Mesodermal cell (in vitro differentiated cells): Measurements from ENCODE around the gene IL5RA.

Experiments
- H3K27ac ChIP-seq: 2 replicates; pipeline ENCODE4 v1.7.0; 2013; ENCODE audit warnings: mild to moderate bottlenecking, low read depth, low read length, moderate library complexity; ENCODE audit not compliant: severe bottlenecking
- H3K36me3 ChIP-seq: 2 replicates; pipeline ENCODE4 v1.7.1; 2013; ENCODE audit warnings: mild to moderate bottlenecking, low read length, moderate library complexity; ENCODE audit not compliant: control insufficient read depth, insufficient read depth
- H3K4me1 ChIP-seq: one replicate; pipeline ENCODE4 v1.7.1; 2013; ENCODE audit warnings: mild to moderate bottlenecking, low read length; ENCODE audit not compliant: insufficient read depth, control insufficient read depth, poor library complexity, severe bottlenecking
- H3K4me3 ChIP-seq: 2 replicates; pipeline ENCODE4 v1.7.0; 2013; ENCODE audit warnings: low read length, control low read depth, mild to moderate bottlenecking; ENCODE audit not compliant: insufficient read depth, poor library complexity, severe bottlenecking; ENCODE audit errors: extremely low read depth
- H3K9me3 ChIP-seq: 2 replicates; pipeline ENCODE4 v1.7.1; 2013; ENCODE audit warnings: mild to moderate bottlenecking, low read length, moderate library complexity; ENCODE audit not compliant: control insufficient read depth
- WGBS, 2 experiments: methylation state at CpG; one replicate each; pipeline ENCODE4 v1.1.5; 2013; ENCODE audit warnings: missing lambda C conversion rate in 2 of 2; ENCODE audit not compliant: insufficient coverage in 2 of 2; 5-methylcytosine and 5-hydroxymethylcytosine counted together

The IL5RA gene

GRCh38 chr3:3107858-3108257, 2.3 kb downstream of the IL5RA start:
- Histone ChIP-seq H3K9me3 (no peaks in the 10 kb centered on the region), H3K27ac (no peak overlapping the region), H3K4me1 (peaks cover 14% of the 10 kb centered on the region), H3K36me3 (no peaks in the 10 kb centered on the region), H3K4me3 (no peak overlapping the region)
- WGBS, 2 experiments: 80 to 81% methylated on average over 1 to 3 of the region's 3 CpGs

- no peak overlapping the region for H3K27ac ChIP-seq
- H3K4me3 ChIP-seq: no peak overlapping the region
- H3K9me3 ChIP-seq: no peaks in the 10 kb centered on the region
- WGBS, 2 experiments: no CpG with 5 or more reads among the region's 3 CpGs
- H3K4me1 ChIP-seq: peaks cover 14% of the 10 kb centered on the region
- no peaks in the 10 kb centered on the region for H3K36me3 ChIP-seq
Measured at GRCh38 chr3:3107181-3107580, 3.0 kb downstream of the IL5RA start.

- Histone ChIP-seq H3K27ac (no peak overlapping the region), H3K9me3 (no peaks in the 10 kb centered on the region), H3K36me3 (no peaks in the 10 kb centered on the region), H3K4me3 (no peak overlapping the region), H3K4me1 (peaks cover 14% of the 10 kb centered on the region)
- WGBS, 2 experiments: 43 to 74% methylated on average over 1 to 3 of the region's 4 CpGs
Measured at GRCh38 chr3:3105815-3106214, 4.4 kb downstream of the IL5RA start.

GRCh38 chr3:3105246-3105645, 4.9 kb downstream of the IL5RA start:
- Histone ChIP-seq H3K4me1 (peaks cover 8% of the 10 kb centered on the region), H3K27ac (no peak overlapping the region), H3K36me3 (no peaks in the 10 kb centered on the region), H3K9me3 (no peaks in the 10 kb centered on the region), H3K4me3 (no peak overlapping the region)
- 63 to 100% methylated on average over 1 of the region's 3 CpGs for WGBS, 2 experiments

DNA sequence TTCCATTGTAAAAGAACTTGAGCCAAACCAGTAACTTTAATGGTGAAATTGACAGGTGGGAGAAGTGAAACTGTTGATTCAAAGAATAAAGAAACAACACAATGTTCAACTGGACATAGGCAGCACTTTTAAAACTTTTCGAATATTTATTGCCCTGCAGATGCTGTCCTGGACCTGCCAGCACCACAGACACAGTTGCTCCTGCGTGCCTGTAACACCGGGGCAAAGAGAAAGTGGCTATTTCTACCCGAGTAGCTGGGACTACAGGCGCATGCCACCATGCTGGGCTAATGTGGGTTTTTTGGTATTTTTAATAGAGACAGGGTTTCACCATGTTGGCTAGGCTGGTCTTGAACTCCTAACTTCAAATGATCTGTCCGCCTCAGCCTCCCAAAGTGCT, 7.4 kb downstream of the IL5RA start:
- Histone ChIP-seq H3K27ac (no peak overlapping the region), H3K4me3 (no peak overlapping the region), H3K9me3 (no peaks in the 10 kb centered on the region), H3K36me3 (no peaks in the 10 kb centered on the region), H3K4me1 (no peaks in the 10 kb centered on the region)
- WGBS, 2 experiments: 78 to 93% methylated on average over 1 to 6 of the region's 6 CpGs

GRCh38 chr3:3101660-3102458, 8.3 kb downstream of the IL5RA start:
- H3K27ac ChIP-seq: no peak overlapping the region
- H3K9me3 ChIP-seq: no peaks in the 10 kb centered on the region
- no peaks in the 10 kb centered on the region for H3K36me3 ChIP-seq
- peaks cover 2% of the 10 kb centered on the region for H3K4me1 ChIP-seq
- WGBS, 2 experiments: 90 to 93% methylated on average over 3 of the region's 6 CpGs
- H3K4me3 ChIP-seq: no peak overlapping the region

DNA sequence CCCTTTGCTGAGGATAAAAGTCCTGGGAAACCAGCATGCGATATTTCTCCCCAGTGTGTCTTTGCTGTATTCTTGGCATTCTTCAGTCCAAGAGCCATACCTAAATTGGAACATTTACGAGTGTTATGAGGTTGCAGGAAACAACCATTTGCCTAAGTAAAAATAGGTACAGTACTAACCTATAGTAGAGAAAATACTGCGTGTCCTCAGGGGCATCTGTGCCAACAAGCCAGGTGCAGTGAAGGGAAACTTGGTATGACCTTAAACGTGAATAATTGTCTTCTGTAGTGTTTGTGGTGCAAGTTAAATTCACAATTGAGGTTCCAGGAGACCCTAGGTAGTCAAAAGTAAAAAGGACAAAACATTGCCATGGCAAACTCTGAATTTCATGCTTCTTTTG, 12.2 kb downstream of the IL5RA start:
- no peak overlapping the region for H3K4me3 ChIP-seq
- no peaks in the 10 kb centered on the region for H3K36me3 ChIP-seq
- no peaks in the 10 kb centered on the region for H3K9me3 ChIP-seq
- H3K27ac ChIP-seq: no peak overlapping the region
- H3K4me1 ChIP-seq: peaks cover 4% of the 10 kb centered on the region
- WGBS, 2 experiments: 79 to 85% methylated on average over 3 of the region's 4 CpGs

GRCh38 chr3:3089017-3089416, 21.2 kb downstream of the IL5RA start:
- 86 to 98% methylated on average over 3 to 4 of the region's 4 CpGs for WGBS, 2 experiments
- Histone ChIP-seq H3K36me3 (no peaks in the 10 kb centered on the region), H3K4me1 (no peaks in the 10 kb centered on the region), H3K9me3 (no peaks in the 10 kb centered on the region), H3K4me3 (no peak overlapping the region), H3K27ac (no peak overlapping the region)

DNA sequence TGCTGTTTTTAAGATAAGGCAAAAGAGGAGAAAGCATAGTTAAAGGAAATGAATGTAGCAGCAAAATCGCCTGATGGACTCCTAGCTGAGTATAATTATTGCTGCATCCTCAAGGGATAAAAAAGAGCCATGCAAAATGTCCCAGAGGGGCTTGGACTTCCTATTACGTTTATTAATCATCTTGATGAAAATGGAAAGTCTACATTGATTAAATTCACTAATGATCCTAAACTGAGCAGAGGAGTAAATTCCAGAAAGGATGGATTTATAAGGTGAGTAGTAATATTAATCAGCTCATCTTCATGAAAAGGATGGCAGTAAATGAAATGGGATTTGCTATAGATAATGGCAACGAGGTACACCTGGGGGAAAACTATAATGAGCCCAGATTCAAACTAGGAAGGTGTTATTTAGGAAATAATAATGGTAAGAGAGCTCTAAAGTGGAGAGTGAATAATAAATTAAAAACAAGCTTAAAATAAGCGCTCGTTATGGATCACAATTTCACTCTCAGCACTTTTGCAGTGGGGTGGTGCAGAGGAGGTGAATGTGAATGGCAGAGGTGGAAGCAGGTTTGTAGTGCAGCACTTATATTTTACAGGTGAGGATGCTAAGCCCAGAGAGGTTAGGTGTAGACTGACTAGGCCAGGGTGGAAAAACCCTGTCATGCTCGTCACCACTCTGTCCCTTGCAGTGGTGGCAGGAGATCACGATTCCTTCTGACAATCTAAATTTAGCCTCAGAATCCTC, 22.3 kb downstream of the IL5RA start:
- no peaks in the 10 kb centered on the region for H3K9me3 ChIP-seq
- H3K27ac ChIP-seq: no peak overlapping the region
- WGBS, 2 experiments: 91 to 93% methylated on average over 4 to 6 of the region's 7 CpGs
- no peaks in the 10 kb centered on the region for H3K4me1 ChIP-seq
- no peaks in the 10 kb centered on the region for H3K36me3 ChIP-seq
- H3K4me3 ChIP-seq: no peak overlapping the region

DNA sequence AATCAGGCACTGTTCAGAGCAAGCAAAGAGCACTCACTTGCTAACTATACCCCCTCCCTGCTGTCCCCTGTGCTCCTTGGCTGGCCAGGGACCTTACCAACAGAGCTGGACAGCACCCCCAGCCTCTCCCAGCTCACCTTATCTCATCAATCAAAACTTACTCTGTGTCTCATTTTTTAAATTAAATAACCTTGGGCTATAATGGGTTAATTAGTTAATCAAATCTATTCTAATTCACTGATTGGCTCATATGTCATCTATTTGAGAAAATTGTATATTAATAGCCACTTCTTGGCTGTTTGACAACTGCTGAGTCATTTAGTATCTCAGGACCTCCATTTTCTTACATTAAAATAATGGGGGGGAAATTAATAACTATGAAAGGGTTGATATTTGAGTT, 22.9 kb downstream of the IL5RA start:
- Histone ChIP-seq H3K36me3 (no peaks in the 10 kb centered on the region), H3K27ac (no peak overlapping the region), H3K9me3 (no peaks in the 10 kb centered on the region)

GRCh38 chr3:3086239-3086638, 23.9 kb downstream of the IL5RA start:
- Histone ChIP-seq H3K27ac (no peak overlapping the region), H3K4me1 (no peaks in the 10 kb centered on the region), H3K4me3 (no peak overlapping the region), H3K36me3 (no peaks in the 10 kb centered on the region), H3K9me3 (no peaks in the 10 kb centered on the region)
- WGBS, 2 experiments: 95 to 98% methylated on average over 3 to 5 of the region's 6 CpGs

More for the DNA sequence above, 22.9 kb downstream of the IL5RA start:
- H3K4me1 ChIP-seq: no peaks in the 10 kb centered on the region
- H3K4me3 ChIP-seq: no peak overlapping the region
